Colonic mucosa (tissue), 4 donors: ENCODE results near the gene FBLIM1. TPM values are rescaled to one million over a fixed set of nuclear protein-coding genes. Genes with fewer than 3 reads are reported as not detected.
"Not testable (repeated sequence)": the region's sequence is repeated elsewhere in the genome, so short reads cannot be mapped to it uniquely, and the experiment has no call there.

ENCODE experiments used
- DNase-seq: peaks from one replicate; pipeline ENCODE4 v3.0.0-alpha.2; 2020
- H3K27ac ChIP-seq: fragments of 200-600 bp; one replicate; pipeline ENCODE4 v1.8.0; 2021
- H3K27me3 ChIP-seq: fragments of 200-600 bp; one replicate; pipeline ENCODE4 v1.8.0; 2021
- H3K36me3 ChIP-seq: fragments of 200-600 bp; one replicate; pipeline ENCODE4 v1.8.0; 2021
- H3K4me1 ChIP-seq: fragments of 200-600 bp; one replicate; pipeline ENCODE4 v1.8.0; 2021; ENCODE audit warnings: mild to moderate bottlenecking
- H3K4me3 ChIP-seq: fragments of 200-600 bp; one replicate; pipeline ENCODE4 v1.8.0; 2021
- H3K9ac ChIP-seq, 2 donors: one replicate each; pipeline ENCODE4 v1.7.0; 2013; ENCODE audit warnings: control low read depth in 2 of 2, low read depth in 2 of 2, low read length in 2 of 2
- H3K9me3 ChIP-seq: fragments of 200-600 bp; one replicate; pipeline ENCODE4 v1.8.0; 2021
- intact Hi-C: fragments of 100-400 bp; cut with DNase I; formaldehyde crosslinking; loops from one replicate; pipeline ENCODE4 v1.14.1; 2022
- total RNA-seq, 2 donors: library from RNA; stranded (reverse); fragmentation: NEBNext Ultra II Directional in 1 of 2; extraction: Animal tissue kit (Norgen Biotek cat#: 25700) in 1 of 2; gene quantifications; one replicate each; pipeline ENCODE4 v1.2.1, GENCODE V29; 2021
- TF ChIP-seq, protein P1 (sequence below): fragments of 200-600 bp; IDR thresholded peaks from one replicate; pipeline ENCODE4 v1.8.0; 2022; ENCODE audit warnings: antibody characterized with exemption, mild to moderate bottlenecking
- donor health status: healthy.
- donor health status: DM: no; HTN: no; CAD: no.
- donor health status: DM: no; HTN: no; CAD: no.

Gene FBLIM1
- total RNA-seq, 2 donors from 2014 or later = 167 to 213 TPM

DNA sequence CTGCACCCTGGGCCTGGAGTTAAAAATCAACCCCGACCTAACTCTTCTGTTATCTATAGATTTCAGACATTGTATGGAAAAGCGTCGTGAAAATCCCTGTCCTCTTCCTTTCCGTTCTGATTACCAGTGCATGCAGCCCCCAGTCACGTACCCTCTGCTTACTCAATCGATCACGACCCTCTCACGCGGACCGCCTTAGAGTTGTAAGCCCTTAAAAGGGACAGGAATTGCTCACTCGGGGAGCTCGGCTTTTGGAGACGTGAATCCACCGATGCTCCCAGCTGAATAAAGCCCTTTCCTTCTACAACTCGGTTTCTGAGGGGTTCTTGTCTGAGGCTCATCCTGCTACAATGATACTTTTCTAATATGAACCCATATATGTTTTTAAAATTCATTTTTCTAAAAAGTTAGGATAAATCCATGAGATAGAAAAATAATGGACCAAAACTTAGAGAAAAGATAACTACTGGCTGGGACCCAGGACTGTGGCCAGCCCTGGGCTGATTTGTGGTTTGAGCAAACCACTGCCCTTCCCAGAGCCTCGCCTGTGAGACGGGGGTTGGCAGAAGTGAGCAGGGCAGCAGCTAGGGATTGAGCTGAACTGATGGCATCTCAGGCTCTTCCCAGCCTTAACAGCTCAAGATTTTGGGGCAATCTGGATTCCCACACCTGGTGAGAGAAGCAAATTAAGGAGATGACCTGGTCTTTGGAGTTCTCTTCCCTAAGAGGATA lies 43.8 kb downstream of the FBLIM1 start:
- no peaks in the 10 kb centered on the region for H3K9me3 ChIP-seq
- no peak overlapping the region for H3K27ac ChIP-seq
- peaks cover 6% of the 10 kb centered on the region for H3K4me1 ChIP-seq
- intact Hi-C loops = no loop called here
- no peaks in the 10 kb centered on the region for H3K36me3 ChIP-seq
- no peak for DNase-seq
- TF ChIP-seq, protein P1, sequence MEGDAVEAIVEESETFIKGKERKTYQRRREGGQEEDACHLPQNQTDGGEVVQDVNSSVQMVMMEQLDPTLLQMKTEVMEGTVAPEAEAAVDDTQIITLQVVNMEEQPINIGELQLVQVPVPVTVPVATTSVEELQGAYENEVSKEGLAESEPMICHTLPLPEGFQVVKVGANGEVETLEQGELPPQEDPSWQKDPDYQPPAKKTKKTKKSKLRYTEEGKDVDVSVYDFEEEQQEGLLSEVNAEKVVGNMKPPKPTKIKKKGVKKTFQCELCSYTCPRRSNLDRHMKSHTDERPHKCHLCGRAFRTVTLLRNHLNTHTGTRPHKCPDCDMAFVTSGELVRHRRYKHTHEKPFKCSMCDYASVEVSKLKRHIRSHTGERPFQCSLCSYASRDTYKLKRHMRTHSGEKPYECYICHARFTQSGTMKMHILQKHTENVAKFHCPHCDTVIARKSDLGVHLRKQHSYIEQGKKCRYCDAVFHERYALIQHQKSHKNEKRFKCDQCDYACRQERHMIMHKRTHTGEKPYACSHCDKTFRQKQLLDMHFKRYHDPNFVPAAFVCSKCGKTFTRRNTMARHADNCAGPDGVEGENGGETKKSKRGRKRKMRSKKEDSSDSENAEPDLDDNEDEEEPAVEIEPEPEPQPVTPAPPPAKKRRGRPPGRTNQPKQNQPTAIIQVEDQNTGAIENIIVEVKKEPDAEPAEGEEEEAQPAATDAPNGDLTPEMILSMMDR = no peak
- no peak overlapping the region for H3K4me3 ChIP-seq
- H3K9ac ChIP-seq = no peak overlapping the region
- no peaks in the 10 kb centered on the region for H3K27me3 ChIP-seq

DNA sequence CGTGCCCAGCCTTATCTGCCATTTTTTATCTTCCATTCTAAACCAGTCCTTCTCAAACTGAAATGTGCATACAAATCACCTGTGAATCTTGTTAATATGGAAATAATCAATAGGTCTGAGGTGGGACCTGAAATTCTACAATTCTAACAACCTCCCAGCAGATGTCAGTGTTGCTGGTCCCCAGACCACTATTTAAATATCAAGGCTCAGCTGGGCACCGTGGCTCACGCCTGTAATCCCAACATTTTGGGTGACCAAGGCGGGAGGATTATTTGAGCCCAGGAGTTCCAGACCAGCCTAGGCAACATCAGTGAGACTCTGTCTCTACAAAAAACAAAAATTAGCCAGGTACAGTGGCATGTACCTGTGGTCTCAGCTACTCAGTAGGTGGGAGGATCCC lies 44.8 kb downstream of the FBLIM1 start:
- TF ChIP-seq, protein P1 = no peak
- intact Hi-C loops = no loop called here
- Histone ChIP-seq H3K27me3 (no peaks in the 10 kb centered on the region), H3K9ac (no peak overlapping the region), H3K36me3 (no peaks in the 10 kb centered on the region), H3K9me3 (no peaks in the 10 kb centered on the region), H3K4me1 (peaks cover 6% of the 10 kb centered on the region), H3K27ac (no peak overlapping the region), H3K4me3 (no peak overlapping the region)
- no peak for DNase-seq

- DNase-seq = no peak
- Histone ChIP-seq H3K27me3 (no peaks in the 10 kb centered on the region), H3K9ac (no peak overlapping the region), H3K36me3 (no peaks in the 10 kb centered on the region), H3K4me1 (peaks cover 6% of the 10 kb centered on the region), H3K4me3 (no peak overlapping the region), H3K27ac (no peak overlapping the region), H3K9me3 (no peaks in the 10 kb centered on the region)
- intact Hi-C loops = no loop called here
- TF ChIP-seq, protein P1 = no peak
Observed at GRCh38 chr1:15804060-15804459, 45.5 kb downstream of the FBLIM1 start.

DNA sequence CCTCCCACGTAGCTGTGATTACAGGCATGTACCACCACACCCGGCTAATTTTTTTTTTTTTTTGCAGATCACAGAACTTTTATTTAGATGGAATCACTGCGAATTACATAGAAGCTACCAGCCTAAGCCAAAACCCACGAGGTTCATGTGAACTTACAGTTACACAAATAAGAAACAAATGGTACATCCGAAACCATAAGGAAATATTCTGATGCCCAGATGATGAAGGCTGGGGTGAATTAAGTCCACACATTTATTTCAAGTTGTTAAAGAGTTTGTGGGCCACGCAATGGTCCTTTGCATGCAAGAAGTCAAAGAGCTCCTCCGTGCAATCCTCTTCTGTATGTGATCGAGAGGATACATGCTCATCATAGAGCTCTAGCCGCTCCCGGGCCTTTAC lies 48.5 kb downstream of the FBLIM1 start:
- no peak for DNase-seq

GRCh38 chr1:15807549-15807948 lies 49.0 kb downstream of the FBLIM1 start, which contains the start of gene UQCRHL:
TSS of gene UQCRHL (minus strand) at chr1:15807649. CDS start at chr1:15807649, 0 bp downstream.
- H3K27ac ChIP-seq, intact Hi-C loops, H3K4me1 ChIP-seq, H3K9ac ChIP-seq, DNase-seq, H3K36me3 ChIP-seq, H3K9me3 ChIP-seq, H3K27me3 ChIP-seq, H3K4me3 ChIP-seq: not testable (repeated sequence)

More for the DNA sequence above, 48.5 kb downstream of the FBLIM1 start:
- H3K9me3 ChIP-seq = no peaks in the 10 kb centered on the region
- no peaks in the 10 kb centered on the region for H3K4me1 ChIP-seq
- H3K27me3 ChIP-seq = no peaks in the 10 kb centered on the region
- intact Hi-C loops = no loop called here
- no peak overlapping the region for H3K4me3 ChIP-seq
- TF ChIP-seq, protein P1 = no peak
- no peaks in the 10 kb centered on the region for H3K36me3 ChIP-seq
- H3K9ac ChIP-seq = no peak overlapping the region
- H3K27ac ChIP-seq = no peak overlapping the region

DNA sequence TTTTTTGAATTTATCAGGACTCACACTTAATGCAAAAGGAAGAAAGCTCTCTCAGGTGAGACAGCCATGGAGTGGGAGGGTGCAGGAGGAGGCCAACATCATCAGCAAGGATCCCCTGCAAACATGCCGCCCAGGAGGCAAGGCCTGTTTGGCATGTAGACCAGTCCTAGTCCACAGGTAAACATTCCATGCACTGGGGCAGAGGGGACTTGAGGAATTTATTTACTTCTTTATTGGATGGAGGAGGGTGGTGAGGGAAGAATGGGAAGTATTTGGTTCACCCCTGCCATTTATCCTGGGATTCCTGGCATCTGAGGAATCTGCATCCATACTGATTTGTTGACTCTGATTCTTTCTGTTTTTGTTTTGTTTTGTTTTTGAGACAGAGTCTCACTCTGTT lies 50.4 kb downstream of the FBLIM1 start:
- no peak for DNase-seq
- Histone ChIP-seq H3K4me3 (no peak overlapping the region), H3K4me1 (no peaks in the 10 kb centered on the region), H3K27ac (no peak overlapping the region), H3K9ac (no peak overlapping the region), H3K36me3 (no peaks in the 10 kb centered on the region), H3K27me3 (no peaks in the 10 kb centered on the region), H3K9me3 (no peaks in the 10 kb centered on the region)
- TF ChIP-seq, protein P1 = no peak
- intact Hi-C loops = no loop called here
